CD4-positive, alpha-beta T cell (primary cell): ENCODE data around the gene OR2A42. TPM values are rescaled to one million over a fixed set of nuclear protein-coding genes. Genes with fewer than 3 reads are reported as not detected.
"Not testable (repeated sequence)": the region's sequence is repeated elsewhere in the genome, so short reads cannot be mapped to it uniquely, and the experiment has no call there.

Experiments
- ATAC-seq: fragments of 200-7000 bp; cut with Tn5 transposase; one replicate; pipeline ENCODE4 v1.10.0; 2022; ENCODE audit warnings: mild to moderate bottlenecking; ENCODE audit not compliant: poor library complexity
- CTCF ChIA-PET: fragments of 350-600 bp; sonication (Branson Sonifier 250); formaldehyde crosslinking; loops from one replicate; lab custom pipeline; 2021; ENCODE audit warnings: antibody characterized with exemption, inconsistent platforms; lab: Charles Lee
- POLR2A ChIA-PET: fragments of 350-600 bp; sonication (Branson Sonifier 250); formaldehyde crosslinking; loops from one replicate; lab custom pipeline; 2021; ENCODE audit warnings: antibody characterized with exemption, inconsistent platforms; lab: Charles Lee
- DNase-seq, 14 experiments: peaks; one replicate each; pipeline ENCODE4 v3.0.0-alpha.2; 2013 to 2020; ENCODE audit warnings: mixed read lengths in 2 of 14
- H3K27ac ChIP-seq, 2 donors: one replicate each; pipeline versions ENCODE4 v1.5.1 to v1.7.0; 2013; ENCODE audit warnings: low read length in 2 of 2, low read depth in 1 of 2, mild to moderate bottlenecking in 1 of 2
- H3K27me3 ChIP-seq, 2 experiments: 1 replicate in 1 of 2; 2 replicates in 1 of 2; pipeline versions ENCODE4 v1.6.1 to v1.7.0; 2013; ENCODE audit warnings: low read length in 2 of 2, control low read depth in 1 of 2, mild to moderate bottlenecking in 1 of 2, moderate library complexity in 1 of 2; ENCODE audit not compliant: insufficient read depth in 2 of 2, control insufficient read depth in 1 of 2
- H3K36me3 ChIP-seq: one replicate; pipeline ENCODE4 v1.6.1; 2013; ENCODE audit warnings: low read length, control low read depth; ENCODE audit not compliant: insufficient read depth
- H3K4me1 ChIP-seq: one replicate; pipeline ENCODE4 v1.6.1; 2013; ENCODE audit warnings: low read length, control low read depth; ENCODE audit not compliant: insufficient read depth
- H3K4me3 ChIP-seq: one replicate; pipeline ENCODE4 v1.5.1; 2013; ENCODE audit warnings: mild to moderate bottlenecking, low read length, moderate library complexity
- H3K9me3 ChIP-seq, 2 experiments: 1 replicate in 1 of 2; 2 replicates in 1 of 2; pipeline versions ENCODE4 v1.6.1 to v1.7.0; 2013; ENCODE audit warnings: low read length in 2 of 2, mild to moderate bottlenecking in 2 of 2, control low read depth in 1 of 2, moderate library complexity in 1 of 2; ENCODE audit not compliant: control insufficient read depth in 1 of 2, insufficient read depth in 1 of 2
- H3K27ac Mint-ChIP-seq: one replicate; pipeline ENCODE4 v1.8.0; 2020; ENCODE audit warnings: mixed read lengths
- H3K27me3 Mint-ChIP-seq: one replicate; pipeline ENCODE4 v1.8.0; 2021; ENCODE audit warnings: mixed read lengths
- H3K36me3 Mint-ChIP-seq: one replicate; pipeline ENCODE4 v1.8.0; 2021; ENCODE audit warnings: low read depth, mixed read lengths
- H3K4me1 Mint-ChIP-seq: one replicate; pipeline ENCODE4 v1.8.0; 2021; ENCODE audit warnings: low read depth, mixed read lengths
- H3K4me3 Mint-ChIP-seq: one replicate; pipeline ENCODE4 v1.8.0; 2020; ENCODE audit warnings: mild to moderate bottlenecking, mixed read lengths
- H3K9me3 Mint-ChIP-seq: one replicate; pipeline ENCODE4 v1.8.0; 2020; ENCODE audit warnings: mixed read lengths
- intact Hi-C, 2 experiments: fragments of 100-400 bp; cut with DNase I in 1 of 2; cut with micrococcal nuclease in 1 of 2; formaldehyde crosslinking; loops; one replicate each; pipeline versions ENCODE4 v1.15.1 to v1.9.0; 2023 to 2025; cut with DNase I, micrococcal nuclease
- total RNA-seq, 174 experiments: library from RNA in 2 of 174; stranded (reverse) in 2 of 174; gene quantifications; one replicate each; pipeline ENCODE4 v1.2.3 and lab custom pipeline; 2021 to 2026

OR2A42 gene
- total RNA-seq, 2 experiments from 2014 or later = not detected

- H3K9me3 Mint-ChIP-seq, H3K36me3 Mint-ChIP-seq, intact Hi-C loops, CTCF ChIA-PET, DNase-seq, H3K4me1 Mint-ChIP-seq, ATAC-seq, H3K27ac Mint-ChIP-seq, H3K36me3 ChIP-seq, POLR2A ChIA-PET, H3K4me3 ChIP-seq, H3K4me3 Mint-ChIP-seq, H3K9me3 ChIP-seq, H3K27ac ChIP-seq, H3K27me3 ChIP-seq, H3K27me3 Mint-ChIP-seq, H3K4me1 ChIP-seq: not testable (repeated sequence)
Observed at GRCh38 chr7:144194453-144194852, 45.0 kb downstream of the OR2A42 start.

DNA sequence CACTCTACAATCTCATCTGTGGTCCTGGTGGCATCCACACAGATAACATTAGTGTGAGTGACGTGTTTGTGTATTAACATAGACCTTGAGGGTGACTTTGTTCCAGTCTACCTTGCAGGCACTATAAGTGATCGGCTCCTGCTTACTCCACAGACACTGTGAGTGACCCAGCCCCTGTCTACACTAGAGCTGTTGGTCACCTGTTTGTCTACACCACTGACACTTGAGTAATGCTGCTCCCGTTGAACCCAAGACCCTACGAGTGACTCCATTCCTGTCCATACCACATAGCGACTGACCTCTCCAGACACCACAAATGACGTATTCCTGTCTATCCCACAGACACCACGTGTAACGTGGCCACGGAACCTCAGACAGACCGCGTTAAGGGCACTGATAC is 45.6 kb downstream of the OR2A42 start:
- H3K9me3 Mint-ChIP-seq, CTCF ChIA-PET, H3K27ac ChIP-seq, H3K36me3 Mint-ChIP-seq, H3K27me3 Mint-ChIP-seq, H3K27me3 ChIP-seq, intact Hi-C loops, H3K4me3 ChIP-seq, DNase-seq, ATAC-seq, H3K27ac Mint-ChIP-seq, H3K4me3 Mint-ChIP-seq, H3K9me3 ChIP-seq, H3K4me1 Mint-ChIP-seq, H3K4me1 ChIP-seq, POLR2A ChIA-PET, H3K36me3 ChIP-seq: not testable (repeated sequence)

DNA sequence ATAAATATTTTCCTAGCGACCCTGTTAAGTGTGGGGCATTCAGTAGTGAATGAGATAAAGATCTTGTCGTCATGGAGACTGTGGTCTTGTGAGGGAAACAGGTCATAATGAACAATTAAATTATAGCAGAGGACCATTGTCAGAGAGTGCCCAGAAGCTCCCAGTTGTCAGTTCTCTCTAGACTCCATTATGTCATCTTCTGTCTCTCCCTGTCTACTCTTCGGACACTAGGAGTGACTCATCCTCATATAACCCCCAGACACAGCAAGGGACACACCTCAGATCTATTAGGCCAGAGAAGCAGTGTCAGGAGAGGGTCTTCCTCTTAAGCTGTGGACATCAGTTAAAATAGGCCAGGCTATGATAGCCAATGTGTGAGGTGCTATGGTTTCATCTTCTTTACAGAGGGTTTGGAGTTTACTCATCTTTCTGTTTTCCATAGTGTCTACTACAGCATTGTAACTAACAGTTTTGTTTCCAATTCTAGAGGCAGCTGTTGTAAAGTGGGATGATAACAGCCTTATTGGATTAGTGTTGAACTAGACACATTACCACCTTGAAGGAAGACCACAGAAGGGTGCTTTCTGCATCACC is 50.7 kb downstream of the OR2A42 start:
- H3K4me3 ChIP-seq, H3K36me3 ChIP-seq, H3K4me3 Mint-ChIP-seq, H3K27me3 Mint-ChIP-seq, H3K9me3 ChIP-seq, H3K27me3 ChIP-seq, POLR2A ChIA-PET, CTCF ChIA-PET, DNase-seq, H3K4me1 Mint-ChIP-seq, ATAC-seq, H3K9me3 Mint-ChIP-seq, H3K4me1 ChIP-seq, H3K27ac Mint-ChIP-seq, H3K27ac ChIP-seq, intact Hi-C loops, H3K36me3 Mint-ChIP-seq: not testable (repeated sequence)

- H3K27me3 ChIP-seq, H3K4me3 ChIP-seq, H3K27me3 Mint-ChIP-seq, ATAC-seq, H3K4me1 Mint-ChIP-seq, POLR2A ChIA-PET, DNase-seq, H3K27ac ChIP-seq, H3K36me3 Mint-ChIP-seq, H3K4me1 ChIP-seq, H3K9me3 ChIP-seq, intact Hi-C loops, H3K27ac Mint-ChIP-seq, H3K4me3 Mint-ChIP-seq, CTCF ChIA-PET, H3K36me3 ChIP-seq, H3K9me3 Mint-ChIP-seq: not testable (repeated sequence)
Observed at GRCh38 chr7:144187848-144188247, 51.6 kb downstream of the OR2A42 start.

DNA sequence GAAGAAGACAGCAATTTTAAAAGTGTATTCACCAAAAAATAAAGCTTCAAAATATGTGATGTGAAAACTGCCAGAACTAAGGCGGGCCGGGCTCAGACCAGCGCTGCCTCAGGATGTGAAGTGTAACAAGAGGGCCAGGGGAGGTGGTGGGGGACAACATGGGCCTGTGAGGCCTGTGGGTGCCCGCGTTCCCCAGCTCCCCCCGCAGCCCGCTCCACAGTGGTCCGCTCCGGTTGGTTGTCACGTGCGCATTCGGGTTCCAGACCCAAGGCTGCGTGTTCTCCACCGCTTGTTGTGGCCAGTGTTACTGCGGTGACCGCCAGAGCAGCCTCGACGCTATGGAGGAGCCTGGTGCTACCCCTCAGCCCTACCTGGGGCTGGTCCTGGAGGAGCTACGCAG is 56.2 kb downstream of the OR2A42 start, which contains the start of gene CTAGE4:
TSS of gene CTAGE4 (plus strand) at position 301 of the 400 bp plus-strand sequence. CDS start at position 339, 38 bp downstream.
- intact Hi-C loops, H3K9me3 ChIP-seq, H3K4me1 Mint-ChIP-seq, H3K4me3 Mint-ChIP-seq, POLR2A ChIA-PET, H3K27me3 Mint-ChIP-seq, H3K27ac ChIP-seq, H3K4me3 ChIP-seq, H3K9me3 Mint-ChIP-seq, H3K27me3 ChIP-seq, DNase-seq, CTCF ChIA-PET, ATAC-seq, H3K36me3 Mint-ChIP-seq, H3K27ac Mint-ChIP-seq, H3K4me1 ChIP-seq, H3K36me3 ChIP-seq: not testable (repeated sequence)

DNA sequence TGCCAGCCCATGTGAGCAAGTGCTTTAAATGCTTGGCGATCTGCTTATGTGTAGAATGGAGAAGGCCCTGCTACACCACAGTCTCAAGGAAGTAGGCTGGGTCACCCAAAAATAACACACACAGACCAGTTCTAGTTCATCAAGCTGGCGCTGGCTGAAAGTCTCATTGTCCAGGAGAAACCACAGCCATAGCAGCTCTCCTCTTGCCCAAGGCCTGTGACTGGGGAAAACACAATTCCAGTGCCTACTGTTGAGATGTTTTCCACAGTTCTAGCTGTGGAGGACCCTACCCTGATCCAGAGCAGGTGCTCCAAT is 60.3 kb downstream of the OR2A42 start:
- H3K9me3 Mint-ChIP-seq, H3K9me3 ChIP-seq, H3K4me1 ChIP-seq, H3K27ac Mint-ChIP-seq, H3K4me3 ChIP-seq, POLR2A ChIA-PET, ATAC-seq, DNase-seq, H3K27me3 ChIP-seq, H3K36me3 ChIP-seq, H3K4me3 Mint-ChIP-seq, H3K27ac ChIP-seq, H3K4me1 Mint-ChIP-seq, CTCF ChIA-PET, H3K36me3 Mint-ChIP-seq: not testable (repeated sequence)
- H3K27me3 Mint-ChIP-seq = peaks cover 11% of the 10 kb centered on the region
- intact Hi-C loops = loop anchor here (5.0 kb wide), 1 partner anchor 213 kb away; no protein-coding TSS in a partner anchor
